ENCODE results near the gene FBXO2. TPM values are rescaled to one million over a fixed set of nuclear protein-coding genes. Genes with fewer than 3 reads are reported as not detected.

FBXO2 gene
- total and polyA plus RNA-seq, 10 of the 15 experiments (the other 5 are each of a cell fraction or from before 2014, with no cell fraction given): 0.06 to 0.41 (median 0.18) TPM; not detected in 4

DNA sequence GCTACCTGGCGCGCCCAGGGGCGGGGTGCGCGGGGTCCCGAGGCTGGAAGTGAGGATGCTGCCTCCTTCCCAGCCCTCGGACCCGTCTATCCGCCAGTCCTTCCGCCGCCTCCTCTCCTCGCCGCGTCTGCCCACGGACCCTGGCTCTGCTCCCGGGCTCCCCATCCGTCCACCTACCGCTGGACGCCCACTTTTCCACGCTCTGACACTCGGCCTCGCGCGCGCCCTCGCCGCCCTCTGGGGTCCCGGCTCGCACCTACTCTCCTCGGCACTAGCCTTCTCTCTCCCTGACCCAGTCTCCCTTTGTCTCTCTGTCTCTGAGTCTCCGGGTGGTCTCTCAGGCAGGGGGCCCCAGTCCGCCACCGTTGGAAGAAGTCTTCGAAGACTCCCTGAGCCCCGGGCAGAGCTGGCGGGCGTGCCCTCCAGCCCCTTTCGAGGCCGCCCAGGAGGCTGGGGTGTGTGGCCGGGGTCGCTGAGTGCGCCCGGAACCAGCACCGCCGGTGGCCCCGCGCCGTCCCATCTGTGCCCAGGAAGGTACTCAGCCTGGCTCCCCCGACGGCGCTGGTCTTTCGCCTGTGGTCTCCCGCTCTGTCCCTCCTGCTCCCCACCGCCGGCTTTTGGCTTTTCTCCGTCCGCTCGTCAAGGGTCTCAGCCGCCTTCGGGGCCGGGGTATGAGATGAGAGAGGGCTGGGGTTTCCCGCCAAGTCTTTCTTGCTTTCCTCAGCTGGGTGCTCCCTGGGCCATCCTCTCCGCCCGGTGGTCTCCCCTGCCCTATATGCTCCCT lies 37.9 kb upstream of the FBXO2 start:
- in situ Hi-C loops (cut with MboI) (no loop called here), intact Hi-C loops (cut with micrococcal nuclease; ENCODE audit: unreplicated experiment) (no loop called here)
- Histone ChIP-seq H3K36me3 (ENCODE audit: control insufficient read depth in 2 of 2, insufficient read depth in 2 of 2, low read length in 1 of 2) (no peaks in the 10 kb centered on the region), H3K9ac (ENCODE audit: control insufficient read depth, insufficient read depth, low read length) (no peak overlapping the region), H2AFZ (ENCODE audit: control insufficient read depth, low read depth, low read length) (no peak overlapping the region), H3K4me3 (no peak overlapping the region), H3K9me3 (replicated peaks; ENCODE audit: control insufficient read depth, insufficient read depth, low read length) (no peaks in the 10 kb centered on the region), H3K4me1 (ENCODE audit: control insufficient read depth, insufficient read depth, low read length) (no peaks in the 10 kb centered on the region), H3K27ac (ENCODE audit: control insufficient read depth, insufficient read depth) (no peak overlapping the region), H3K79me2 (ENCODE audit: control insufficient read depth, insufficient read depth, low read length) (no peaks in the 10 kb centered on the region), H4K20me1 (ENCODE audit: control insufficient read depth, insufficient read depth) (no peaks in the 10 kb centered on the region; the same call in 1 of the 2 replicates), H3K4me2 (ENCODE audit: control insufficient read depth, insufficient read depth) (no peak overlapping the region), H3K27me3 (replicated peaks in 1 of 2; ENCODE audit: control insufficient read depth in 2 of 2, insufficient read depth in 2 of 2, low read length in 1 of 2) (peaks cover 9 to 16% of the 10 kb centered on the region in 2 experiments; a peak in 3 of 4 replicates)
- DNase-seq (ENCODE audit: low read depth, low spot score): no peak
- ChIA-PET SMC1A (ENCODE audit: uncharacterized antibody, unreplicated experiment) (no interaction called here), POLR2A (interaction anchor here (0.5 kb wide), 1 partner anchor 23 kb away, joined by 3 read pairs; no protein-coding TSS in a partner anchor), CTCF (no interaction called here), RAD21 (ENCODE audit: unreplicated experiment) (no interaction called here)
- ATAC-seq: no peak
- no peak for FAIRE-seq
- WGBS (ENCODE audit: insufficient coverage, insufficient replicate concordance, low lambda C conversion rate, missing lambda C conversion rate): 13% methylated on average over 62 of the region's 64 CpGs
- no TSS peak for BruUV-seq (replicated peaks)
- peak; percentile 54 for TF ChIP-seq SUZ12 (IDR thresholded peaks at IDR 0.05; ENCODE audit: unreplicated experiment)
- TF ChIP-seq RAD21 (IDR thresholded peaks at IDR 0.05; ENCODE audit: insufficient read depth, low read depth, low read length): no peak

DNA sequence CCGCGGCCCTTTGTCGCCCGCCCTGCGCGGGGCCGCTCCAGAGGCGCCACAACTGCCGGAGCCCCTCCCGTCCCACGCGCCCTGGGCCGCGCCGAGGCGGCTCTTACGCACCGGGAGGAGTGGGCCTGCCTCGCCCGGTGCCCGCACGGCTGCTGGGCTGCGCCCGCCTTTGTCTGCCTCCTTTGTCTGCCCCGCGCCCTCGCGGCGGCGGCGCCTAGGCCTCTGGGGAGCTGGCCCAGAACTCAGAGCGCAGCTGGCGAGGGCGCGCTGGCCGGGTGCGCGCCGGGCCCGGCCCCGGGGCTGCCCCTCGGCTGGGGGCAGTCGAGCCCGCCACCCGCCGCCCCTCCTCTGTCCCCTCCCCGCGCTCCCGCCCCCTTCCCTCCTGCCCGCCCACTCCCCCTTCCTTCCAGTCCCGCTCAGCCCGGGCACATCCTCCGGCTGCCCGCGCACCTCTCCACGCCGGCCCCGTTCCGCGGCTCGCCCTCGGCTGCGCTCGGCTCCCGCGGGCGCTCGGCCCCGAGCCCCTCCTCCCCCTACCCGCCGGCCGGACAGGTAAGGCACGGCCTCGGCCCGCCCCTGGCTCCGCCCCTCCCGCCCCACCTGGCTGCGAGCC lies 37.2 kb upstream of the FBXO2 start, which contains the start of gene DRAXIN:
Gene DRAXIN (plus strand): TSS at position 409 of the 613 bp plus-strand sequence. CDS start 14,549 bp downstream, outside the sequence.
- Histone ChIP-seq H3K9ac (ENCODE audit: control insufficient read depth, insufficient read depth, low read length) (no peak within 1 kb of the TSS), H3K27me3 (replicated peaks in 1 of 2; ENCODE audit: control insufficient read depth in 2 of 2, insufficient read depth in 2 of 2, low read length in 1 of 2) (peaks cover 9 to 16% of the 10 kb centered on the region in 2 experiments; a peak in 3 of 4 replicates), H3K9me3 (replicated peaks; ENCODE audit: control insufficient read depth, insufficient read depth, low read length) (no peaks in the 10 kb centered on the region), H3K27ac (ENCODE audit: control insufficient read depth, insufficient read depth) (no peak within 1 kb of the TSS), H3K4me1 (ENCODE audit: control insufficient read depth, insufficient read depth, low read length) (no peaks in the 10 kb centered on the region), H4K20me1 (ENCODE audit: control insufficient read depth, insufficient read depth) (no peaks in the 10 kb centered on the region; the same call in 1 of the 2 replicates), H3K4me2 (ENCODE audit: control insufficient read depth, insufficient read depth) (no peak within 1 kb of the TSS), H3K79me2 (ENCODE audit: control insufficient read depth, insufficient read depth, low read length) (no peaks in the 10 kb centered on the region), H3K36me3 (ENCODE audit: control insufficient read depth in 2 of 2, insufficient read depth in 2 of 2, low read length in 1 of 2) (no peaks in the 10 kb centered on the region), H2AFZ (ENCODE audit: control insufficient read depth, low read depth, low read length) (no peak within 1 kb of the TSS), H3K4me3 (no peak within 1 kb of the TSS)
- no peak for DNase-seq (ENCODE audit: low read depth, low spot score)
- TF ChIP-seq HDAC6 (IDR thresholded peaks at IDR 0.05; ENCODE audit: unreplicated experiment) (peak; percentile 99), POLR2A (IDR thresholded peaks at IDR 0.05; ENCODE audit: low read depth, low read length) (no peak), YBX1 (IDR thresholded peaks at IDR 0.05) (no peak), EED (IDR thresholded peaks at IDR 0.05; ENCODE audit: low read depth) (no peak), ZNF622 (IDR thresholded peaks at IDR 0.05) (no peak), WRNIP1 (IDR thresholded peaks at IDR 0.05; ENCODE audit: borderline replicate concordance, low read depth, low read length) (no peak), MTA2 (IDR thresholded peaks at IDR 0.05; ENCODE audit: low read depth) (no peak), RB1 (IDR thresholded peaks at IDR 0.05; ENCODE audit: borderline replicate concordance) (no peak), SUZ12 (IDR thresholded peaks at IDR 0.05; ENCODE audit: unreplicated experiment) (peak; percentile 93), DPF2 (IDR thresholded peaks at IDR 0.05) (no peak), RCOR1 (conservative IDR thresholded peaks at IDR 0.05; ENCODE audit: low read depth, low read length) (no peak)
- intact Hi-C loops (cut with micrococcal nuclease; ENCODE audit: unreplicated experiment): no loop called here
- ChIA-PET CTCF (no interaction called here), SMC1A (ENCODE audit: uncharacterized antibody, unreplicated experiment) (no interaction called here), RAD21 (ENCODE audit: unreplicated experiment) (no interaction called here), POLR2A (no interaction called here)
- in situ Hi-C loops (cut with MboI): no loop called here
- WGBS (ENCODE audit: insufficient coverage, insufficient replicate concordance, low lambda C conversion rate, missing lambda C conversion rate): 0% methylated on average over 27 of the region's 78 CpGs
- FAIRE-seq: no peak
- no TSS peak for BruUV-seq (replicated peaks)
- ATAC-seq: no peak

Measured in GM12878 (cell line).